GM13976 (cell line): ENCODE measurements around the gene LFNG.

Experiments
- DNase-seq: peaks from one replicate; pipeline ENCODE4 v3.0.0; 2012; ENCODE audit warnings: low spot score
- in situ Hi-C: fragments of 300-500 bp; cut with MboI; formaldehyde crosslinking; loops from one replicate; pipeline ENCODE4 v1.12.0; 2022; ENCODE audit warnings: low sequenced_read_pairs, mixed read lengths, inconsistent platforms; ENCODE audit not compliant: unreplicated experiment
- TF ChIP-seq, protein P1 (sequence below): IDR thresholded peaks from 2 replicates; pipeline ENCODE4 v1.5.1; 2012; ENCODE audit warnings: borderline replicate concordance, mild to moderate bottlenecking; ENCODE audit not compliant: insufficient read depth; ENCODE audit errors: extremely low read depth, missing control alignments, control extremely low read depth

Gene LFNG

DNA sequence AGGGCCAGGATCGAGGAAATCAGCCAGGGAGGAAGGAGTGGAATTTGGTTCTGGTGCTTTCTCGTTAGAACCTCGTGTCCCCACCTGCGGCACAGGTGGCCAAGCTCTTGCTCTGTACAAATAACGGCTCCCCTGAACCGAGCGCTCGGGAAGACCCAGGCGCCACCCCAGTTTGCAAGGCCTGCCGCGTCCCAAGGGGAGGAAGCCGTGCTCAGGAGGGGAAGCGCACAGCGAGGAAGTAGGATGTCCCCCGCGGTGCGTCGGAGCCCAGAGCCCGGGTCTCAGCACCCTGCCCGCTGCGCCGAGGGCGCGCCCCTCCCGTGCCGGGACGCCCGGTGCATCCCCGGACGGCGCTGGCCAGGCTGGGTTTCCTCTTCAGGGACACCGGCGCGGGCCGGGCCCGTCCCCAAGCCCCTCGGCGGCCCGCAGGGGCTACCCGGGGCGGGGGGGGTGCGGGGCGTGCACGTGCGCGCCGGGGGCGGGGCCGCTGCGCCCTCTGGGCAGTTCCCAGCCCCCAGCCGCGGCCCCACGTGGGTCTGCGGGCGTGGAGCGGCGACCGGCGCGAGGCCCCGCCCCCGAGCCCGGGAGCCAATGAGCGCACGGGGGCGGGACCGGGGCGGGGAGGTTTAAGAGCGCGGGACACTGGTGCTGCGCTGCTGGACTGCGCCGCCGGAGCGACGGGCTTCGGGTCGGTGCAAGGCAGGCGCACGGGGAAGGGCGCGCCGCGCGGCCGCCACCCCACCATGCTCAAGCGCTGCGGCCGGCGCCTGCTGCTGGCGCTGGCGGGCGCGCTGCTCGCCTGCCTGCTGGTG, at the start of gene LFNG:
Gene LFNG, plus strand, starts transcription at position 656 of the 812 bp plus-strand sequence. Its CDS starts 88 bp downstream, at position 744.
- in situ Hi-C loops: no loop called here
- DNase-seq: peak; percentile 99
- TF ChIP-seq, protein P1, sequence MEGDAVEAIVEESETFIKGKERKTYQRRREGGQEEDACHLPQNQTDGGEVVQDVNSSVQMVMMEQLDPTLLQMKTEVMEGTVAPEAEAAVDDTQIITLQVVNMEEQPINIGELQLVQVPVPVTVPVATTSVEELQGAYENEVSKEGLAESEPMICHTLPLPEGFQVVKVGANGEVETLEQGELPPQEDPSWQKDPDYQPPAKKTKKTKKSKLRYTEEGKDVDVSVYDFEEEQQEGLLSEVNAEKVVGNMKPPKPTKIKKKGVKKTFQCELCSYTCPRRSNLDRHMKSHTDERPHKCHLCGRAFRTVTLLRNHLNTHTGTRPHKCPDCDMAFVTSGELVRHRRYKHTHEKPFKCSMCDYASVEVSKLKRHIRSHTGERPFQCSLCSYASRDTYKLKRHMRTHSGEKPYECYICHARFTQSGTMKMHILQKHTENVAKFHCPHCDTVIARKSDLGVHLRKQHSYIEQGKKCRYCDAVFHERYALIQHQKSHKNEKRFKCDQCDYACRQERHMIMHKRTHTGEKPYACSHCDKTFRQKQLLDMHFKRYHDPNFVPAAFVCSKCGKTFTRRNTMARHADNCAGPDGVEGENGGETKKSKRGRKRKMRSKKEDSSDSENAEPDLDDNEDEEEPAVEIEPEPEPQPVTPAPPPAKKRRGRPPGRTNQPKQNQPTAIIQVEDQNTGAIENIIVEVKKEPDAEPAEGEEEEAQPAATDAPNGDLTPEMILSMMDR: no peak

GRCh38 chr7:2470204-2471021, 49.2 kb upstream of the LFNG start:
- no peak for DNase-seq
- in situ Hi-C loops: no loop called here
- TF ChIP-seq, protein P1: no peak

DNA sequence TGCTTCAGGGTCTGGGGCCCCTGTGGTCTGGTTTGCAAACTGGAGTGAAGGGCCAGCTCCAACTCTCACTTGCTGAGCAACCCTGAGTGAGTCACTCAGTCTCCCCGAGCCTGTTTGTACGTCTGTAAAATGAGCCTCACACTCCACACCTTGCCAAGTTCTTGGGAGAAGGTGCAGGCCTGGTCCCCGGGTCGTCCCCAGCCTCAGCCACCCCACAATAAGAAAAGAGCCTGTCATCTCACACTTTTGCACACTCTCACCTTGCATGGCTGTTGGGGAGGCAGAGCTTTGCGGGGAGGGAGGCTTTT, 48.6 kb upstream of the LFNG start:
- TF ChIP-seq, protein P1: no peak
- DNase-seq: no peak
- in situ Hi-C loops: no loop called here

DNA sequence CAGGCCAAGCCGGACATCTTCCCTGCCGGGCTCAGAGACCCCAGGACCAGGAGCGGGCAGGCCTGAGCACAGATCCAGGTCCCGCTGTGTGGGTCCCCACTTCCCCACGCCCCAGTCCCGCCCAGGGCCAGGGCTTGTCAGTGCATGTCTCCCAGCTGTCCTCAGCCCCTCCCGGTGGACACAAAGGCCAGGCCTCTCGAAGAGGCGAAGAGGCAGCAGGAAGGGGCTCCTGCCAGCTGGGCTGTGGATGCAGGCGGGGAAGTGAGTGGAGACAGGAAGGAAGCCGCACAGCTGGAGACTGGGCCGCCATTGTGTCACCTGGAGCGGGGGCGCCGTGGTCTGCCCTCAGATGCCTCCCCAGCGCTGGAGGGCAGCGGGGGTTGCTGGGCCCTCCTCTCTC, 48.2 kb upstream of the LFNG start:
- TF ChIP-seq, protein P1: no peak
- DNase-seq: no peak
- in situ Hi-C loops: no loop called here

DNA sequence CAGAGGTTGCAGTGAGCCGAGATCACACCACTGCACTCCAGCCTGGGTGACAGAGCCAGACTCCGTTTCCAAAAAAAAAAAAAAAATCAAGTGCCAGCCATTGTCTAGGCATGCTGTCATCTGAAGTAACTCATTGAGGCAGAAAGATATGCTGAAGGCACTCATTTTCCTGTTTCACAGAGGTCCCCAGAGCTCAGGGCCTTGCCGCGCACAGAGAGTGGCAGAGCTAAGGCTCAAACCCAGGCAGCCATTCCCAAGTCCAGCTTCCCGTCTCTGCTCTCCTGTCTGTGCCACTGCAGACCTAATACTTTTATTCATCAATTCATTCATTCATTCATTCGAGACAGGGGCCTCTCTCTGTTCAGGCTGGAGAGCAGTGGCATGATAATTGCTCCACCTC, 46.8 kb upstream of the LFNG start:
- TF ChIP-seq, protein P1: no peak
- no peak for DNase-seq

GRCh38 chr7:2473496-2474180, 45.9 kb upstream of the LFNG start:
- DNase-seq: no peak
- TF ChIP-seq, protein P1: no peak
- in situ Hi-C loops: no loop called here

More for the DNA sequence above, 46.8 kb upstream of the LFNG start:
- in situ Hi-C loops: no loop called here
